ENCODE measurements around the gene LSM4. TPM values are rescaled to one million over a fixed set of nuclear protein-coding genes. Genes with fewer than 3 reads are reported as not detected.
A peak's percentile ranks its signal among the peaks of the same experiment; 100 is the strongest.

LSM4 gene
- total and polyA plus RNA-seq, 10 of the 15 experiments (the other 5 are each of a cell fraction or from before 2014, with no cell fraction given): 12.6 to 652 (median 217) TPM

DNA sequence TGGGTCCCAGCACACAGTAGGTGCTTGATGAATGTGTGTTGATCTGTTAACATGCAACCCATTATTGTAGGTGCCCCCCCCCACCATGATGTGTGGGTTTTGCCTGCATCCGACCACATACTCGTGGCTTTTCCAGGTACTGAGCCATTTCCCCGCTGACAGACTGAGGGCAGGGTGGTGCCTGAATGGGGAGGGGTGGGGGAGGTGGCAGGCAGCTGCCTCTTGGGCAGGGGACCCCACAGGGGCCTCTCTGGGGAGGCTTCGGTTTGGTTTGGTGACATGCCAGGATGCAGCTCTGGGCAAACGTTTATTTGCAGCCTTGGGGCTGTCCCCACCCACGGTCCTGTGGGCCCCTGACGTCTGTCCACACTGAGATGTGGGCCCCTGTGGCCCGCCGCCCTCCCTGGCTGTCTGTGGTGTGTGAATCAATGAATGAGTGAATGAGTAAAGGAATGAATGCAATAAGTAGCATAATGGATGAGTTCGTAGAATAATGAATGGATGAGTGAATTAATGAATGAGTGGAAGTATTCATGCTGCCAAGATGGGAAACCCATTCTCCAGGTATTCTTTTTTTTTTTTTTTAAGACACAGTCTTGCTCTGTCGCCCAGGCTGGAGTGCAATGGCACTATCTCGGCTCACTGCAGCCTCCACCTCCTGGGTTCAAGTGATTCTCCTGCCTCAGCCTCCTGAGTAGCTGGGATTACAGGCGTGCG, 32.4 kb downstream of the LSM4 start:
- 4% methylated on average over 13 of the region's 14 CpGs for WGBS (ENCODE audit: insufficient coverage, insufficient replicate concordance, low lambda C conversion rate, missing lambda C conversion rate)
- Histone ChIP-seq H3K79me2 (ENCODE audit: control insufficient read depth, insufficient read depth, low read length) (peaks cover 5% of the 10 kb centered on the region), H3K36me3 (ENCODE audit: control insufficient read depth in 2 of 2, insufficient read depth in 2 of 2, low read length in 1 of 2) (no peaks in the 10 kb centered on the region), H2AFZ (ENCODE audit: control insufficient read depth, low read depth, low read length) (0 out of 2 replicates have a peak overlapping the region, but pooled peaks have one; percentile 15), H3K9me3 (replicated peaks; ENCODE audit: control insufficient read depth, insufficient read depth, low read length) (no peaks in the 10 kb centered on the region; the same call in 2 of the 3 replicates), H3K27me3 (replicated peaks in 1 of 2; ENCODE audit: control insufficient read depth in 2 of 2, insufficient read depth in 2 of 2, low read length in 1 of 2) (no peaks in the 10 kb centered on the region), H3K27ac (ENCODE audit: control insufficient read depth, insufficient read depth) (peak overlapping the region; percentile 96), H4K20me1 (ENCODE audit: control insufficient read depth, insufficient read depth) (no peaks in the 10 kb centered on the region), H3K4me3 (peak overlapping the region; percentile 7; the same call in 1 of the 2 replicates), H3K9ac (ENCODE audit: control insufficient read depth, insufficient read depth, low read length) (peak overlapping the region; percentile 45; the same call in 1 of the 2 replicates), H3K4me1 (ENCODE audit: control insufficient read depth, insufficient read depth, low read length) (peaks cover 32% of the 10 kb centered on the region), H3K4me2 (ENCODE audit: control insufficient read depth, insufficient read depth) (peak overlapping the region; percentile 71)
- no TSS peak for BruUV-seq (replicated peaks)
- intact Hi-C loops (cut with micrococcal nuclease; ENCODE audit: unreplicated experiment): loop anchor here (1.0 kb wide), 2 partner anchors 8 to 14 kb away; no protein-coding TSS in a partner anchor
- ChIA-PET SMC1A (ENCODE audit: uncharacterized antibody, unreplicated experiment) (interaction anchor here (1.1 to 4.3 kb wide), 3 partner anchors 10 to 26 kb away, joined by 5 to 58 read pairs (median 9); partner anchors contain the start of gene JUND), CTCF (interaction anchor here (1.5 to 4.5 kb wide), 2 partner anchors 10 to 14 kb away, joined by 4 to 81 read pairs; partner anchors contain the start of gene JUND), POLR2A (interaction anchor here (0.5 to 5.8 kb wide), 7 partner anchors 10 to 342 kb away, joined by 3 to 172 read pairs (median 8); partner anchors contain the start of genes JUND and LSM4), RAD21 (ENCODE audit: unreplicated experiment) (interaction anchor here (0.6 to 5.8 kb wide), 4 partner anchors 10 to 124 kb away, joined by 3 to 136 read pairs (median 4); partner anchors contain the start of gene JUND)
- DNase-seq (ENCODE audit: low read depth, low spot score): peak; percentile 79
- in situ Hi-C loops (cut with MboI): no loop called here
- peak; percentile 68 for FAIRE-seq
- ATAC-seq: peak; percentile 70
- no peak; the same call in 1 of the 2 replicates for TF ChIP-seq FOXM1 (IDR thresholded peaks at IDR 0.05; ENCODE audit: low read depth, low read length)
- no peak for TF ChIP-seq TCF7 (IDR thresholded peaks at IDR 0.05; ENCODE audit: borderline replicate concordance)
- TF ChIP-seq ZNF687 (IDR thresholded peaks at IDR 0.05): peak; percentile 63; the same call in 1 of the 2 replicates
- TF ChIP-seq SMAD1 (IDR thresholded peaks at IDR 0.05; ENCODE audit: low read depth, partially characterized antibody): peak; percentile 71
- peak; percentile 90 for TF ChIP-seq MEF2A (IDR thresholded peaks at IDR 0.05; ENCODE audit: insufficient read depth, low read depth, low read length)
- TF ChIP-seq TBL1XR1 (IDR thresholded peaks at IDR 0.05; ENCODE audit: low read depth, low read length): peak; percentile 90
- TF ChIP-seq SIX5 (IDR thresholded peaks at IDR 0.05; ENCODE audit: low read depth, low read length, severe bottlenecking): no peak
- TF ChIP-seq POLR2AphosphoS2 (IDR thresholded peaks at IDR 0.05; ENCODE audit: low read depth, low read length): no peak
- TF ChIP-seq, protein P1, sequence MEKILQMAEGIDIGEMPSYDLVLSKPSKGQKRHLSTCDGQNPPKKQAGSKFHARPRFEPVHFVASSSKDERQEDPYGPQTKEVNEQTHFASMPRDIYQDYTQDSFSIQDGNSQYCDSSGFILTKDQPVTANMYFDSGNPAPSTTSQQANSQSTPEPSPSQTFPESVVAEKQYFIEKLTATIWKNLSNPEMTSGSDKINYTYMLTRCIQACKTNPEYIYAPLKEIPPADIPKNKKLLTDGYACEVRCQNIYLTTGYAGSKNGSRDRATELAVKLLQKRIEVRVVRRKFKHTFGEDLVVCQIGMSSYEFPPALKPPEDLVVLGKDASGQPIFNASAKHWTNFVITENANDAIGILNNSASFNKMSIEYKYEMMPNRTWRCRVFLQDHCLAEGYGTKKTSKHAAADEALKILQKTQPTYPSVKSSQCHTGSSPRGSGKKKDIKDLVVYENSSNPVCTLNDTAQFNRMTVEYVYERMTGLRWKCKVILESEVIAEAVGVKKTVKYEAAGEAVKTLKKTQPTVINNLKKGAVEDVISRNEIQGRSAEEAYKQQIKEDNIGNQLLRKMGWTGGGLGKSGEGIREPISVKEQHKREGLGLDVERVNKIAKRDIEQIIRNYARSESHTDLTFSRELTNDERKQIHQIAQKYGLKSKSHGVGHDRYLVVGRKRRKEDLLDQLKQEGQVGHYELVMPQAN (conservative IDR thresholded peaks at IDR 0.05): no peak; the same call in none of the 2 replicates
- TF ChIP-seq BCL11A (IDR thresholded peaks at IDR 0.05; ENCODE audit: low read depth, low read length): peak; percentile 85
- TF ChIP-seq KLF5 (IDR thresholded peaks at IDR 0.05; ENCODE audit: partially characterized antibody): no peak
- no peak for TF ChIP-seq SUZ12 (IDR thresholded peaks at IDR 0.05; ENCODE audit: unreplicated experiment)
- peak; percentile 84 to 86; a peak in 3 of 4 replicates for TF ChIP-seq EP300 (IDR thresholded peaks at IDR 0.05; ENCODE audit: borderline replicate concordance in 1 of 2, control insufficient read depth in 1 of 2, low read depth in 2 of 2, low read length in 2 of 2)
- no peak; the same call in 1 of the 2 replicates for TF ChIP-seq SMARCA5 (IDR thresholded peaks at IDR 0.05)
